OCI-LY3 (cell line): ENCODE data around the gene BOLL.

Experiments
- EZH2phosphoT487 ChIP-seq: fragments of 200-600 bp; shearing (Covaris generic); IDR thresholded peaks from 2 replicates; pipeline ENCODE4 v1.6.1; 2018; ENCODE audit warnings: antibody characterized with exemption, mixed run types, low read depth
- TF ChIP-seq, protein P1 (sequence below): fragments of 200-600, 300-600 bp; sonication (generic); IDR thresholded peaks from 2 replicates; pipeline ENCODE4 v1.5.1; 2014; ENCODE audit warnings: antibody characterized with exemption, low read length, low read depth

DNA sequence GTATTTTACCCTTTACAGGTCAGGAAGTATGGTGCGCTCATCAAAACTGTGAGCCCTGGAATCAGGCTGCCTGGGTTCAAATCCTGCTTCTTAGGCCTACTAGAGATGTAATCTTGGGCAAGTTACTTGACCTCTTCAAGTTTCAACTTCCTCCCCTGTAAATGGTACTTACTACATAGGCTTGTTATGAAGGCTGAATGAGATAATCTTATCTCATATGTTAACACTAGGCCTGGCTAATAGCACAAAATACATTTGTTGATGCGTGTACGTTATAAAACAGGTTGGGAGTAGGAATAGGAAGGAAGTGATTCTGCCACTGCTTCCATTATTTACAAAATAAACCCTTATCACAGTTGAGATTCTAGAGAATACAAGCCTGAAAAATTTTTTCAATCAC is 108.1 kb downstream of the BOLL start:
- TF ChIP-seq EZH2phosphoT487 = no peak
- TF ChIP-seq, protein P1, sequence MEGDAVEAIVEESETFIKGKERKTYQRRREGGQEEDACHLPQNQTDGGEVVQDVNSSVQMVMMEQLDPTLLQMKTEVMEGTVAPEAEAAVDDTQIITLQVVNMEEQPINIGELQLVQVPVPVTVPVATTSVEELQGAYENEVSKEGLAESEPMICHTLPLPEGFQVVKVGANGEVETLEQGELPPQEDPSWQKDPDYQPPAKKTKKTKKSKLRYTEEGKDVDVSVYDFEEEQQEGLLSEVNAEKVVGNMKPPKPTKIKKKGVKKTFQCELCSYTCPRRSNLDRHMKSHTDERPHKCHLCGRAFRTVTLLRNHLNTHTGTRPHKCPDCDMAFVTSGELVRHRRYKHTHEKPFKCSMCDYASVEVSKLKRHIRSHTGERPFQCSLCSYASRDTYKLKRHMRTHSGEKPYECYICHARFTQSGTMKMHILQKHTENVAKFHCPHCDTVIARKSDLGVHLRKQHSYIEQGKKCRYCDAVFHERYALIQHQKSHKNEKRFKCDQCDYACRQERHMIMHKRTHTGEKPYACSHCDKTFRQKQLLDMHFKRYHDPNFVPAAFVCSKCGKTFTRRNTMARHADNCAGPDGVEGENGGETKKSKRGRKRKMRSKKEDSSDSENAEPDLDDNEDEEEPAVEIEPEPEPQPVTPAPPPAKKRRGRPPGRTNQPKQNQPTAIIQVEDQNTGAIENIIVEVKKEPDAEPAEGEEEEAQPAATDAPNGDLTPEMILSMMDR = no peak
